Cardiac muscle cell (in vitro differentiated cells and primary cell): ENCODE data around the gene RAD18. TPM values are rescaled to one million over a fixed set of nuclear protein-coding genes. Genes with fewer than 3 reads are reported as not detected.

Experiments used
- DNase-seq, 2 donors: peaks; one replicate each; pipeline versions ENCODE4 v3.0.0 to v3.0.0-alpha.2; 2010 to 2017; ENCODE audit warnings: low read depth in 1 of 2, low spot score in 1 of 2
- H3K27ac ChIP-seq: fragments of 200-600 bp; sonication (generic); 2 replicates; pipeline ENCODE4 v1.5.1; 2016
- H3K27me3 ChIP-seq: fragments of 200-600 bp; sonication (generic); 2 replicates; pipeline ENCODE4 v1.6.0; 2016; ENCODE audit warnings: control low read depth
- H3K36me3 ChIP-seq: fragments of 200-600 bp; sonication (generic); 2 replicates; pipeline ENCODE4 v1.5.1; 2016; ENCODE audit warnings: control low read depth
- H3K4me1 ChIP-seq: fragments of 200-600 bp; sonication (generic); 2 replicates; pipeline ENCODE4 v1.8.1; 2017; ENCODE audit warnings: low read depth, mild to moderate bottlenecking, mixed run types
- H3K4me3 ChIP-seq: fragments of 200-600 bp; sonication (generic); 2 replicates; pipeline ENCODE4 v1.5.1; 2016; ENCODE audit warnings: mild to moderate bottlenecking
- H3K9me3 ChIP-seq: fragments of 200-600 bp; sonication (generic); 2 replicates; pipeline ENCODE4 v1.5.1; 2017; ENCODE audit warnings: low read depth, mild to moderate bottlenecking, control low read depth
- polyA plus RNA-seq: library from polyadenylated mRNA; unstranded; fragments of >200 nt; fragmentation: Nextera tagmentation; extraction: Ambion mirVana; gene quantifications from 2 replicates; pipeline ENCODE4 v1.2.1, GENCODE V29; 2016
- total RNA-seq: library from RNA; depleted of rRNA; stranded (reverse); fragments of >200 nt; gene quantifications from 2 replicates; pipeline ENCODE4 v1.2.3, GENCODE V29; 2016
- TF ChIP-seq, protein P1 (sequence below): IDR thresholded peaks from 2 replicates; pipeline ENCODE4 v1.5.1; 2012; ENCODE audit warnings: low read depth, mild to moderate bottlenecking, low read length

The RAD18 gene
- total and polyA plus RNA-seq, 2 experiments from 2014 or later, result 5.9 to 7.8 TPM

GRCh38 chr3:8839607-8840325, 123.5 kb downstream of the RAD18 start:
- H3K4me3 ChIP-seq, result no peak overlapping the region

DNA sequence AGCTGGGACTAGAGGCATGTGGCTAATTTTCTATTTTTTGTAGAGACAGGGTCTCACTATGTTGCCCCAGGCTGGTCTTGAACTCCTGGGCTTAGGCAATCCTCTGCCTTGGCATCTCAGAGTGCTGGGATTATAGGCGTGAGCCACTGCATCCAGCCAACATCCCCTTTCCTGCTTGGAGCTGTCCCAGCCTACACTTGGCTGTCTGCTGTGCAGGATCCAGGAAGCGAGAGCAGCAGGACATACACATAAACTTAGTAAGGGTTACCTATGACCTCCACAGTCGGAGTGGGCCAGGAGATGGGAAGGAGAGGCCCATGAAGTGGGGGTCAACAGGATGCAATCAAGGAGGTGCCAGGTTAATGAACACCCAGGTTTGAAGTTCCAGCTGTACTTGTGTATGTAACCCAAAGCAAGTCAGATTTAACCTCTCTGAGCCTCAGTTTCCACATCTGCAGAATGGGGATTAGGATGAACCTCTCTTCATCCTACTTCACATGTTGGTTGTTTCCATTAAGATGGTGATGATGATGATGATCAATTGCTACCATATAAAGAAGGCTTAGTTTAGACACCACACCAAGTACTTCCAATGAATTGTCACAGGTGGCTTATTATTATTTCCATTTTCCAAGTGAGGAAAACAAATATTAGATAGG, 124.4 kb downstream of the RAD18 start:
- Histone ChIP-seq H3K4me3 (no peak overlapping the region), H3K4me1 (no peaks in the 10 kb centered on the region), H3K36me3 (no peaks in the 10 kb centered on the region), H3K27ac (no peak overlapping the region), H3K27me3 (no peaks in the 10 kb centered on the region), H3K9me3 (no peaks in the 10 kb centered on the region)
- TF ChIP-seq, protein P1, sequence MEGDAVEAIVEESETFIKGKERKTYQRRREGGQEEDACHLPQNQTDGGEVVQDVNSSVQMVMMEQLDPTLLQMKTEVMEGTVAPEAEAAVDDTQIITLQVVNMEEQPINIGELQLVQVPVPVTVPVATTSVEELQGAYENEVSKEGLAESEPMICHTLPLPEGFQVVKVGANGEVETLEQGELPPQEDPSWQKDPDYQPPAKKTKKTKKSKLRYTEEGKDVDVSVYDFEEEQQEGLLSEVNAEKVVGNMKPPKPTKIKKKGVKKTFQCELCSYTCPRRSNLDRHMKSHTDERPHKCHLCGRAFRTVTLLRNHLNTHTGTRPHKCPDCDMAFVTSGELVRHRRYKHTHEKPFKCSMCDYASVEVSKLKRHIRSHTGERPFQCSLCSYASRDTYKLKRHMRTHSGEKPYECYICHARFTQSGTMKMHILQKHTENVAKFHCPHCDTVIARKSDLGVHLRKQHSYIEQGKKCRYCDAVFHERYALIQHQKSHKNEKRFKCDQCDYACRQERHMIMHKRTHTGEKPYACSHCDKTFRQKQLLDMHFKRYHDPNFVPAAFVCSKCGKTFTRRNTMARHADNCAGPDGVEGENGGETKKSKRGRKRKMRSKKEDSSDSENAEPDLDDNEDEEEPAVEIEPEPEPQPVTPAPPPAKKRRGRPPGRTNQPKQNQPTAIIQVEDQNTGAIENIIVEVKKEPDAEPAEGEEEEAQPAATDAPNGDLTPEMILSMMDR, result no peak
- DNase-seq, result no peak

More at GRCh38 chr3:8839607-8840325, 123.5 kb downstream of the RAD18 start:
- Histone ChIP-seq H3K9me3 (no peaks in the 10 kb centered on the region), H3K27me3 (no peaks in the 10 kb centered on the region), H3K27ac (no peak overlapping the region), H3K4me1 (no peaks in the 10 kb centered on the region), H3K36me3 (no peaks in the 10 kb centered on the region)
- TF ChIP-seq, protein P1, result no peak
- no peak for DNase-seq

- no peaks in the 10 kb centered on the region for H3K4me1 ChIP-seq
- H3K27ac ChIP-seq, result no peak overlapping the region
- no peak for DNase-seq
- H3K4me3 ChIP-seq, result no peak overlapping the region
- no peaks in the 10 kb centered on the region for H3K36me3 ChIP-seq
- H3K9me3 ChIP-seq, result no peaks in the 10 kb centered on the region
- no peaks in the 10 kb centered on the region for H3K27me3 ChIP-seq
- TF ChIP-seq, protein P1, result no peak
These were observed 125.0 kb downstream of the RAD18 start for GRCh38 chr3:8838234-8838633.

GRCh38 chr3:8837162-8837561, 126.1 kb downstream of the RAD18 start:
- Histone ChIP-seq H3K27ac (no peak overlapping the region), H3K36me3 (no peaks in the 10 kb centered on the region), H3K4me1 (no peaks in the 10 kb centered on the region), H3K27me3 (no peaks in the 10 kb centered on the region), H3K9me3 (no peaks in the 10 kb centered on the region), H3K4me3 (no peak overlapping the region)
- TF ChIP-seq, protein P1, result no peak
- peak in 1 of 2 donors; percentile 52 for DNase-seq

GRCh38 chr3:8836096-8836495, 127.2 kb downstream of the RAD18 start:
- no peaks in the 10 kb centered on the region for H3K9me3 ChIP-seq
- H3K4me1 ChIP-seq, result no peaks in the 10 kb centered on the region
- no peak overlapping the region for H3K4me3 ChIP-seq
- H3K27me3 ChIP-seq, result no peaks in the 10 kb centered on the region
- no peaks in the 10 kb centered on the region for H3K36me3 ChIP-seq
- DNase-seq, result no peak
- H3K27ac ChIP-seq, result no peak overlapping the region
- TF ChIP-seq, protein P1, result no peak
